CD4-positive, alpha-beta T cell (primary cell): ENCODE data around the gene TRIM67. TPM values are rescaled to one million over a fixed set of nuclear protein-coding genes. Genes with fewer than 3 reads are reported as not detected.

Source experiments
- ATAC-seq: fragments of 200-7000 bp; cut with Tn5 transposase; one replicate; pipeline ENCODE4 v1.10.0; 2022; ENCODE audit warnings: mild to moderate bottlenecking; ENCODE audit not compliant: poor library complexity
- CTCF ChIA-PET: fragments of 350-600 bp; sonication (Branson Sonifier 250); formaldehyde crosslinking; loops from one replicate; lab custom pipeline; 2021; ENCODE audit warnings: antibody characterized with exemption, inconsistent platforms; lab: Charles Lee
- POLR2A ChIA-PET: fragments of 350-600 bp; sonication (Branson Sonifier 250); formaldehyde crosslinking; loops from one replicate; lab custom pipeline; 2021; ENCODE audit warnings: antibody characterized with exemption, inconsistent platforms; lab: Charles Lee
- DNase-seq, 14 experiments: peaks; one replicate each; pipeline ENCODE4 v3.0.0-alpha.2; 2013 to 2020; ENCODE audit warnings: mixed read lengths in 2 of 14
- H3K27ac ChIP-seq, 2 donors: one replicate each; pipeline versions ENCODE4 v1.5.1 to v1.7.0; 2013; ENCODE audit warnings: low read length in 2 of 2, low read depth in 1 of 2, mild to moderate bottlenecking in 1 of 2
- H3K27me3 ChIP-seq, 2 experiments: 1 replicate in 1 of 2; 2 replicates in 1 of 2; pipeline versions ENCODE4 v1.6.1 to v1.7.0; 2013; ENCODE audit warnings: low read length in 2 of 2, control low read depth in 1 of 2, mild to moderate bottlenecking in 1 of 2, moderate library complexity in 1 of 2; ENCODE audit not compliant: insufficient read depth in 2 of 2, control insufficient read depth in 1 of 2
- H3K36me3 ChIP-seq: one replicate; pipeline ENCODE4 v1.6.1; 2013; ENCODE audit warnings: low read length, control low read depth; ENCODE audit not compliant: insufficient read depth
- H3K4me1 ChIP-seq: one replicate; pipeline ENCODE4 v1.6.1; 2013; ENCODE audit warnings: low read length, control low read depth; ENCODE audit not compliant: insufficient read depth
- H3K4me3 ChIP-seq: one replicate; pipeline ENCODE4 v1.5.1; 2013; ENCODE audit warnings: mild to moderate bottlenecking, low read length, moderate library complexity
- H3K9me3 ChIP-seq, 2 experiments: 1 replicate in 1 of 2; 2 replicates in 1 of 2; pipeline versions ENCODE4 v1.6.1 to v1.7.0; 2013; ENCODE audit warnings: low read length in 2 of 2, mild to moderate bottlenecking in 2 of 2, control low read depth in 1 of 2, moderate library complexity in 1 of 2; ENCODE audit not compliant: control insufficient read depth in 1 of 2, insufficient read depth in 1 of 2
- H3K27ac Mint-ChIP-seq: one replicate; pipeline ENCODE4 v1.8.0; 2020; ENCODE audit warnings: mixed read lengths
- H3K27me3 Mint-ChIP-seq: one replicate; pipeline ENCODE4 v1.8.0; 2021; ENCODE audit warnings: mixed read lengths
- H3K36me3 Mint-ChIP-seq: one replicate; pipeline ENCODE4 v1.8.0; 2021; ENCODE audit warnings: low read depth, mixed read lengths
- H3K4me1 Mint-ChIP-seq: one replicate; pipeline ENCODE4 v1.8.0; 2021; ENCODE audit warnings: low read depth, mixed read lengths
- H3K4me3 Mint-ChIP-seq: one replicate; pipeline ENCODE4 v1.8.0; 2020; ENCODE audit warnings: mild to moderate bottlenecking, mixed read lengths
- H3K9me3 Mint-ChIP-seq: one replicate; pipeline ENCODE4 v1.8.0; 2020; ENCODE audit warnings: mixed read lengths
- intact Hi-C, 2 experiments: fragments of 100-400 bp; cut with DNase I in 1 of 2; cut with micrococcal nuclease in 1 of 2; formaldehyde crosslinking; loops; one replicate each; pipeline versions ENCODE4 v1.15.1 to v1.9.0; 2023 to 2025; cut with DNase I, micrococcal nuclease
- total RNA-seq, 174 experiments: library from RNA in 2 of 174; stranded (reverse) in 2 of 174; gene quantifications; one replicate each; pipeline ENCODE4 v1.2.3 and lab custom pipeline; 2021 to 2026
- TF ChIP-seq, protein P1 (sequence below): fragments of 200-600 bp; IDR thresholded peaks from one replicate; pipeline ENCODE4 v1.8.0; 2022; ENCODE audit warnings: antibody characterized with exemption, mild to moderate bottlenecking

TRIM67 gene
- total RNA-seq, 2 experiments from 2014 or later, result not detected

GRCh38 chr1:231151811-231152210 is 10.0 kb upstream of the TRIM67 start:
- Histone ChIP-seq H3K4me1 (no peaks in the 10 kb centered on the region), H3K9me3 (peaks cover 12 to 14% of the 10 kb centered on the region in 2 experiments), H3K27ac (no peak overlapping the region), H3K27me3 (peaks cover 13% of the 10 kb centered on the region in 2 experiments), H3K36me3 (no peaks in the 10 kb centered on the region), H3K4me3 (no peak overlapping the region)
- DNase-seq (no peak), ATAC-seq (no peak)
- Mint-ChIP-seq H3K27ac (no peak overlapping the region), H3K4me3 (no peak overlapping the region), H3K36me3 (no peaks in the 10 kb centered on the region), H3K27me3 (peaks cover 32% of the 10 kb centered on the region), H3K4me1 (no peaks in the 10 kb centered on the region), H3K9me3 (peaks cover 2% of the 10 kb centered on the region)
- POLR2A ChIA-PET, result no interaction called here
- intact Hi-C loops, result no loop called here
- TF ChIP-seq, protein P1, sequence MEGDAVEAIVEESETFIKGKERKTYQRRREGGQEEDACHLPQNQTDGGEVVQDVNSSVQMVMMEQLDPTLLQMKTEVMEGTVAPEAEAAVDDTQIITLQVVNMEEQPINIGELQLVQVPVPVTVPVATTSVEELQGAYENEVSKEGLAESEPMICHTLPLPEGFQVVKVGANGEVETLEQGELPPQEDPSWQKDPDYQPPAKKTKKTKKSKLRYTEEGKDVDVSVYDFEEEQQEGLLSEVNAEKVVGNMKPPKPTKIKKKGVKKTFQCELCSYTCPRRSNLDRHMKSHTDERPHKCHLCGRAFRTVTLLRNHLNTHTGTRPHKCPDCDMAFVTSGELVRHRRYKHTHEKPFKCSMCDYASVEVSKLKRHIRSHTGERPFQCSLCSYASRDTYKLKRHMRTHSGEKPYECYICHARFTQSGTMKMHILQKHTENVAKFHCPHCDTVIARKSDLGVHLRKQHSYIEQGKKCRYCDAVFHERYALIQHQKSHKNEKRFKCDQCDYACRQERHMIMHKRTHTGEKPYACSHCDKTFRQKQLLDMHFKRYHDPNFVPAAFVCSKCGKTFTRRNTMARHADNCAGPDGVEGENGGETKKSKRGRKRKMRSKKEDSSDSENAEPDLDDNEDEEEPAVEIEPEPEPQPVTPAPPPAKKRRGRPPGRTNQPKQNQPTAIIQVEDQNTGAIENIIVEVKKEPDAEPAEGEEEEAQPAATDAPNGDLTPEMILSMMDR, result no peak
- CTCF ChIA-PET, result no interaction called here

GRCh38 chr1:231153726-231154125 is 8.1 kb upstream of the TRIM67 start:
- H3K9me3 Mint-ChIP-seq, result peaks cover 2% of the 10 kb centered on the region
- H3K27ac ChIP-seq, result no peak overlapping the region
- CTCF ChIA-PET, result no interaction called here
- peaks cover 39% of the 10 kb centered on the region for H3K27me3 Mint-ChIP-seq
- ATAC-seq (no peak), DNase-seq (no peak)
- H3K27ac Mint-ChIP-seq, result no peak overlapping the region
- intact Hi-C loops, result no loop called here
- TF ChIP-seq, protein P1, result no peak
- no peaks in the 10 kb centered on the region for H3K36me3 Mint-ChIP-seq
- H3K27me3 ChIP-seq, result peaks cover 16 to 27% of the 10 kb centered on the region in 2 experiments
- H3K4me1 ChIP-seq, result no peaks in the 10 kb centered on the region
- H3K9me3 ChIP-seq, result peaks cover 12 to 14% of the 10 kb centered on the region in 2 experiments
- H3K4me1 Mint-ChIP-seq, result no peaks in the 10 kb centered on the region
- H3K4me3 Mint-ChIP-seq, result no peak overlapping the region
- no peaks in the 10 kb centered on the region for H3K36me3 ChIP-seq
- no peak overlapping the region for H3K4me3 ChIP-seq
- POLR2A ChIA-PET, result no interaction called here

GRCh38 chr1:231155808-231156207 is 6.0 kb upstream of the TRIM67 start:
- CTCF ChIA-PET, result no interaction called here
- no peaks in the 10 kb centered on the region for H3K36me3 Mint-ChIP-seq
- Histone ChIP-seq H3K4me1 (no peaks in the 10 kb centered on the region), H3K27ac (no peak overlapping the region), H3K9me3 (peaks cover 10 to 11% of the 10 kb centered on the region in 2 experiments), H3K4me3 (no peak overlapping the region), H3K27me3 (peaks cover 30 to 45% of the 10 kb centered on the region in 2 experiments), H3K36me3 (no peaks in the 10 kb centered on the region)
- TF ChIP-seq, protein P1, result no peak
- POLR2A ChIA-PET, result no interaction called here
- no peaks in the 10 kb centered on the region for H3K4me1 Mint-ChIP-seq
- ATAC-seq, result no peak
- DNase-seq, result no peak
- H3K9me3 Mint-ChIP-seq, result peaks cover 2% of the 10 kb centered on the region
- intact Hi-C loops, result no loop called here
- peaks cover 50% of the 10 kb centered on the region for H3K27me3 Mint-ChIP-seq
- no peak overlapping the region for H3K27ac Mint-ChIP-seq
- H3K4me3 Mint-ChIP-seq, result no peak overlapping the region
